Body of pancreas (tissue), 4 donors: Measurements from ENCODE around the gene CYTH3.

ENCODE experiments used
- POLR2A ChIP-seq, 3 donors: fragments of 450-650 bp; IDR thresholded peaks; one replicate each; pipeline ENCODE4 v1.6.1; 2016; ENCODE audit warnings: antibody characterized with exemption in 3 of 3, mild to moderate bottlenecking in 2 of 3
- TF ChIP-seq, protein P1 (sequence below), 7 experiments: fragments of 450-650 bp in 4 of 7; fragments of 200-600 bp in 3 of 7; sonication (generic) in 3 of 7; IDR thresholded peaks; one replicate each; pipeline ENCODE4 v1.5.1; 2016 to 2019; ENCODE audit warnings: antibody characterized with exemption in 7 of 7

DNA sequence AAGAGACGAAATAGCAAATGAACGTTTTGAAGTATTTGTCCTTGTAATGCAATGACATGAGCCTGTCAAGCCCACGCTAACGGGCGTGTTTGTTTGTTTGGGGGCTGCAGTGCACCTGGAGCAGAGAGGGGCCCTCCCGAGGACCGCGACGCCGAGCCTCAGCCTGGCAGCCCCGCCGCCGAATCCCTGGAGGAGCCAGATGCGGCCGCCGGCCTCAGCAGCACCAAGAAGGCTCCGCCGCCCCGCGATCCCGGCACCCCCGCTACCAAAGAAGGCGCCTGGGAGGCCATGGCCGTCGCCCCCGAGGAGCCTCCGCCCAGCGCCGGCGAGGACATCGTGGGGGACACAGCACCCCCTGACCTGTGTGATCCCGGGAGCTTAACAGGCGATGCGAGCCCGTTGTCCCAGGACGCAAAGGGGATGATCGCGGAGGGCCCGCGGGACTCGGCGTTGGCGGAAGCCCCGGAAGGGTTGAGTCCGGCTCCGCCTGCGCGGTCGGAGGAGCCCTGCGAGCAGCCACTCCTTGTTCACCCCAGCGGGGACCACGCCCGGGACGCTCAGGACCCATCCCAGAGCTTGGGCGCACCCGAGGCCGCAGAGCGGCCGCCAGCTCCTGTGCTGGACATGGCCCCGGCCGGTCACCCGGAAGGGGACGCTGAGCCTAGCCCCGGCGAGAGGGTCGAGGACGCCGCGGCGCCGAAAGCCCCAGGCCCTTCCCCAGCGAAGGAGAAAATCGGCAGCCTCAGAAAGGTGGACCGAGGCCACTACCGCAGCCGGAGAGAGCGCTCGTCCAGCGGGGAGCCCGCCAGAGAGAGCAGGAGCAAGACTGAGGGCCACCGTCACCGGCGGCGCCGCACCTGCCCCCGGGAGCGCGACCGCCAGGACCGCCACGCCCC, 118.5 kb downstream of the CYTH3 start:
- TF ChIP-seq, protein P1, sequence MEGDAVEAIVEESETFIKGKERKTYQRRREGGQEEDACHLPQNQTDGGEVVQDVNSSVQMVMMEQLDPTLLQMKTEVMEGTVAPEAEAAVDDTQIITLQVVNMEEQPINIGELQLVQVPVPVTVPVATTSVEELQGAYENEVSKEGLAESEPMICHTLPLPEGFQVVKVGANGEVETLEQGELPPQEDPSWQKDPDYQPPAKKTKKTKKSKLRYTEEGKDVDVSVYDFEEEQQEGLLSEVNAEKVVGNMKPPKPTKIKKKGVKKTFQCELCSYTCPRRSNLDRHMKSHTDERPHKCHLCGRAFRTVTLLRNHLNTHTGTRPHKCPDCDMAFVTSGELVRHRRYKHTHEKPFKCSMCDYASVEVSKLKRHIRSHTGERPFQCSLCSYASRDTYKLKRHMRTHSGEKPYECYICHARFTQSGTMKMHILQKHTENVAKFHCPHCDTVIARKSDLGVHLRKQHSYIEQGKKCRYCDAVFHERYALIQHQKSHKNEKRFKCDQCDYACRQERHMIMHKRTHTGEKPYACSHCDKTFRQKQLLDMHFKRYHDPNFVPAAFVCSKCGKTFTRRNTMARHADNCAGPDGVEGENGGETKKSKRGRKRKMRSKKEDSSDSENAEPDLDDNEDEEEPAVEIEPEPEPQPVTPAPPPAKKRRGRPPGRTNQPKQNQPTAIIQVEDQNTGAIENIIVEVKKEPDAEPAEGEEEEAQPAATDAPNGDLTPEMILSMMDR (IDR thresholded peaks at IDR 0.05): no peak
- TF ChIP-seq POLR2A (IDR thresholded peaks at IDR 0.05): no peak
